MG63 (cell line): ENCODE measurements around the gene TNN. TPM values are rescaled to one million over a fixed set of nuclear protein-coding genes. Genes with fewer than 3 reads are reported as not detected.

Experiments used
- DNase-seq: peaks from one replicate; pipeline ENCODE4 v3.0.0-alpha.2; 2020
- H3K27me3 ChIP-seq: fragments of 250-450 bp; sonication (Bioruptor Pico); 2 replicates; pipeline ENCODE4 v1.5.1; 2020; ENCODE audit warnings: mild to moderate bottlenecking, moderate library complexity
- H3K36me3 ChIP-seq: fragments of 250-450 bp; sonication (Bioruptor Pico); 2 replicates; pipeline ENCODE4 v1.5.1; 2020; ENCODE audit warnings: mild to moderate bottlenecking, moderate library complexity
- H3K4me3 ChIP-seq: fragments of 250-450 bp; sonication (Bioruptor Pico); 2 replicates; pipeline ENCODE4 v1.5.1; 2020; ENCODE audit warnings: mild to moderate bottlenecking, moderate library complexity
- H3K9me3 ChIP-seq: fragments of 250-450 bp; sonication (Bioruptor Pico); 2 replicates; pipeline ENCODE4 v1.5.1; 2020; ENCODE audit warnings: mild to moderate bottlenecking, moderate library complexity
- total RNA-seq: library from RNA; depleted of rRNA; stranded (reverse); fragments of >200 nt; shearing (Covaris generic); gene quantifications from 2 replicates; pipeline ENCODE4 v1.2.3, GENCODE V29; 2014; ENCODE audit warnings: low replicate concordance; rRNA removed

The TNN gene
- total RNA-seq, 1 experiment from 2014 or later = 0.23 TPM

DNA sequence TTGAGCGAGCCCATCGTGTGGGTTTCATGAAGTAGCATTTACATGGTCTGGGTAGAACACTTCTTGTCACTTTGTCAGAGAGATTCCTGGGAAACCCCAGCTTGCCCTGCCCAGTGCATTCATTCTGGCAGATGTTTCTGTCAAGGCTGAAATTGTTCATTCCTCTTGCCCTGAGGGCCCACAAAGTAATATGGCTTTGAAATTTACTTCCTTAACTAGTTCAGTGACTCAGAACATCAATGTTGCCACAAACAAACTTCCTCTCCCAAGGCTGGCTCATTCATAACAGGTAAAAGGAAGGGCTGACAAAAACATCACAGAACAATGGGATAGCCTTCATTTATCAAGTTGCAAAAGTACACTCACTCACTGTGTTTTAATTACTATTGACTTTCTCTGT lies 129.9 kb downstream of the TNN start:
- DNase-seq = no peak
- Histone ChIP-seq H3K9me3 (no peaks in the 10 kb centered on the region), H3K4me3 (no peak overlapping the region), H3K27me3 (no peaks in the 10 kb centered on the region), H3K36me3 (no peaks in the 10 kb centered on the region)

Other genes with a start within 250 kb of the TNN start
- gene CACYBP, start 67.9 kb upstream of the TNN start, total RNA-seq = 423 and 980 TPM in 2 replicates
- gene MRPS14, start 44.4 kb upstream of the TNN start, total RNA-seq = 13.3 and 22.5 TPM in 2 replicates
- 0.66 and 1.2 TPM in 2 replicates for gene KIAA0040, start 124.9 kb downstream of the TNN start, total RNA-seq